ENCODE data around the gene SPATA31D3.
"Not testable (repeated sequence)": the region's sequence is repeated elsewhere in the genome, so short reads cannot be mapped to it uniquely, and the experiment has no call there.

The SPATA31D3 gene

DNA sequence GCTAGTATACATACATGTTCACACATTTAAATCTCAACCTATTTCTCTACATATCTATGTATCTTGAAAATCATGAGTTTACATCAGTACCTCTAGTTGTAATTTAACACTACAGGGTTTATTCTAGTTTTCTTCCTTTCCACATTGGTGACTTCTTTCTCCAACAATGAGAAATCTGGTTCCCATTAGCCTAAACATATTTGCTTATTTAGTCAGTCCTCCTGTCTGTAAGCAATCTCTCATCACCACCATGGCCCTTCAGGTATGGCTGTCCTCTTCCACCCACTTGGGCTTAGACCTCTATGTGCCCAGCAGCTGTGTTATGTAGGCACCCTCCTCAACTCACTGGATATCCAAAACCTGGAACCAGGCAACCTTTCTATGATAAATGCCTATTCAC lies 37.3 kb downstream of the SPATA31D3 start:
- DNase-seq, result no peak

DNA sequence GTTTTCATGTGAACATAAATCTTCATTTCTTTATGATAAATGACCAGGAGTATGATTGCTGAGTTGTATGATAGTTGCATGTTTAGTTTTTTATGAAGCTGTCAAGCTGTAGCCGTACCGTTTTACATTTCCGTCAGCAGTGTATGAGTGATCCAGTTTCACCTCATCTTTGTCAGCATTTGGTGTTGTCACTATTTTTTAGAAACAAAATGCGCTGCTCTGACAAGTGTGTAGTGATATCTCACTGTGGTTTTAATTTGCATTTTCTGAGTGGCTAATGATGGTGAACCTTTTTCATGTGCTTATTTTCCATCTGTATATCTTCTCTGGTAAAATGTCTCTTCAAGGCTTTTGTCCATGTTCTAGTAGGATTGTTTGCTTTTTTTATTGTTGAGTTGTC lies 38.6 kb downstream of the SPATA31D3 start:
- peak in 1 of 2 experiments; percentile 1 for DNase-seq

DNA sequence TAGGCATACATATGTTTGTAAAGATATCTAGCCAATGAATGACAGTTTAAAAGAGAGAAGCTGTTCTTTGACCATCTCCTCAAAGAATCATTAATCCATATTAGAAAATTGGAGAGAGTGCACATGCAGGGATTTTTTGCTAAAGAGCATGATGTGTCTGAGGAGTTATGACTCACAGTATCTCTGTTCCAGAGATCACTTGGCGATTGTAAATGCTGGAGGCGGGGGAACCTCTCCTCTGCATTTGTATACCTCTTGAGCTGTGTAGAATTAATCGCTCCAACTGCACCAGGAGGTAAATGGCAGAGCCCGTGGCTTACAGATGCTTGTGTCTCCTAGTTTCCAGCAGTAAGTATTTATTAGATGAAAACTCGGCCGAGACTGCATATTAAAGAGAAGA lies 41.6 kb downstream of the SPATA31D3 start:
- no peak for DNase-seq

DNA sequence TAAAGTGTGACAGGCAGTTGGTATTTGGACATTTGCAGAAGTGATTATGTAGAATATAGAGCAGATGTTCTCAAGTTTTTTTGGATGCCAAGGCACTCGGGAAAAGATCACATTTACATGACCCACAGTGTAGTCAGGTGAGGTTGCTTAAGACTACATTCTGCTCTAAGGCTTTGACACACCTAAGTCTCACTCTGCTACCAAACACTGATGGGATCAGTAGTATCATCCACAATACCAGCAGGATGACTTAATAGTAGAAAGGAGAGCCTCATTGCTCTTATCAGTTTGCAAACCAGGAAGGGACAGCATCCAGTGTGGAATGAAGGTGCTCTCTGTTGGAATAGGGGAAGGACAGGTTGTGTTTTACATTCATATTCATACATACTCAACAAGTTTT lies 42.8 kb downstream of the SPATA31D3 start:
- DNase-seq, result no peak

DNA sequence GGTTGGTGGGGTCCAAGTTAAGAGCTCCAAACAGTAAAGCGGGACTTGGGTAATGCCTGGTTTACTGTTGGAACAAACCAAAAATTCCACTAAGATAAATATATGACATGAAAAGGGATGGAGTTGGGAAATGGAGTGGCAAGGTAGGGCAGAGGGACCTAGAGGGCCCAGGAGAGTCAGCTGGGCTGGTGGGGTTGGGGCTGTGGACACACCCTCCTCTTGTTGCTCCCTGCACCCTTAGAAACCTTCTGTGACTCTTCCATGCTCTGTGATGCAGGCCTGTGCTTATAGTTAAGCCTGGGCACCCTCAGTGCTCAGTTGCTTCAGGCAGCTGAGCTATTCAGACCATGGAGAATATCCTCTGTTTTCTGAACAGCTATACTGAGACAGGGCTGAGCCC lies 45.2 kb downstream of the SPATA31D3 start, which contains the start of gene SPATA31D1:
SPATA31D1 (plus strand) TSS at position 301 of the 400 bp plus-strand sequence; CDS start at position 348, 47 bp downstream.
- DNase-seq, result not testable (repeated sequence)

DNA sequence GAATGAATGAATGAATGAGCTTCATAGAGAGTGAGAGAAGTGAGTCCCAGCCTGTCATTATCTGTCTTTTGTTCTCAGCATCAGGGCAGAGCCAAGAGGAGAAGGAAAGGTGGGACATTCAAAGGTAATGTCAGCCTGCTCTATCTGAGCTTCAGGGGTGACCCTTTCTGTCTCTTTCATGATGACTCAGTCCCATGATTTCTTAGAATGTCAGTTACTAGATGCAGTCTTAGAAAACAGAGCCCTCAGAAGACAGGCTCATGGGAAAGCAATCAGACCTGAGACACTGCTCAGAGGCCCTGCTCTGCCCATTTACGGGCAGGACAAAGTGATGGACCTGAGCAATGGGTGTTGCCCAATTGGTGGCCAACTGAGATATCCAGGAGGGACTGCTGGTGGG lies 46.4 kb downstream of the SPATA31D3 start:
- DNase-seq, result no peak

DNA sequence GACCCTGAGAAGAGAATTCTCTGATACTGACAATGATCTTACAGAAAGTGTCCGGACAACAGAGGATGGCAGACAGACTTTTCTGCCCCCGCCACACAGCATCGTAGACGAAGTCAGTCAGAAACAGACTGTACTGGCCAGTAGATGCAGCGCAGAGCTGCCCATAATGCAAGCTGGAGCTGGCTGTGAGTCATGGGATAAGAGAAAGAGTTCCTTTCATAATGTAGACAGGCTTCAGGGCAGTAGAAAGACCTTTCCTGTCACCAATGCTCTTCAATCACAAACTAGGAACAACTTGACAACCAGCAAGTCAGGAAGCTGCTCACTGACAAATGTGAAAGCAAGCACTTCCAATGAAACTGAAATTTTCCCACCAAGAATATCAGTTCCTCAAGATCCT lies 50.4 kb downstream of the SPATA31D3 start:
- no peak for DNase-seq
